B cell (primary cell): ENCODE data around the gene SOX9.

Source experiments
- EZH2 ChIP-seq: IDR thresholded peaks from 2 replicates; pipeline ENCODE4 v1.6.1; 2012; ENCODE audit warnings: borderline replicate concordance, low read depth, mild to moderate bottlenecking, moderate library complexity, low read length; ENCODE audit not compliant: insufficient read depth, poor library complexity, severe bottlenecking
- TF ChIP-seq, protein P1 (sequence below): fragments of 200-600 bp; IDR thresholded peaks from one replicate; pipeline ENCODE4 v1.8.0; 2022; ENCODE audit warnings: antibody characterized with exemption, mild to moderate bottlenecking

GRCh38 chr17:72071330-72071729 is 49.5 kb upstream of the SOX9 start:
- TF ChIP-seq, protein P1, sequence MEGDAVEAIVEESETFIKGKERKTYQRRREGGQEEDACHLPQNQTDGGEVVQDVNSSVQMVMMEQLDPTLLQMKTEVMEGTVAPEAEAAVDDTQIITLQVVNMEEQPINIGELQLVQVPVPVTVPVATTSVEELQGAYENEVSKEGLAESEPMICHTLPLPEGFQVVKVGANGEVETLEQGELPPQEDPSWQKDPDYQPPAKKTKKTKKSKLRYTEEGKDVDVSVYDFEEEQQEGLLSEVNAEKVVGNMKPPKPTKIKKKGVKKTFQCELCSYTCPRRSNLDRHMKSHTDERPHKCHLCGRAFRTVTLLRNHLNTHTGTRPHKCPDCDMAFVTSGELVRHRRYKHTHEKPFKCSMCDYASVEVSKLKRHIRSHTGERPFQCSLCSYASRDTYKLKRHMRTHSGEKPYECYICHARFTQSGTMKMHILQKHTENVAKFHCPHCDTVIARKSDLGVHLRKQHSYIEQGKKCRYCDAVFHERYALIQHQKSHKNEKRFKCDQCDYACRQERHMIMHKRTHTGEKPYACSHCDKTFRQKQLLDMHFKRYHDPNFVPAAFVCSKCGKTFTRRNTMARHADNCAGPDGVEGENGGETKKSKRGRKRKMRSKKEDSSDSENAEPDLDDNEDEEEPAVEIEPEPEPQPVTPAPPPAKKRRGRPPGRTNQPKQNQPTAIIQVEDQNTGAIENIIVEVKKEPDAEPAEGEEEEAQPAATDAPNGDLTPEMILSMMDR = no peak
- no peak for TF ChIP-seq EZH2
